K562 (cell line): ENCODE data around the gene KIF25. TPM values are rescaled to one million over a fixed set of nuclear protein-coding genes. Genes with fewer than 3 reads are reported as not detected.

ENCODE experiments used
- CHD7 ChIP-seq: fragments of 200-600 bp; sonication (generic); IDR thresholded peaks from one replicate; pipeline ENCODE4 v1.6.1; 2012; ENCODE audit warnings: mild to moderate bottlenecking, low read depth, low read length, inconsistent platforms
- MAFF ChIP-seq: IDR thresholded peaks from 2 replicates; pipeline ENCODE4 v1.6.1; 2012; ENCODE audit warnings: low read length, improper control_type of control experiment
- RBM25 ChIP-seq: fragments of 200-400 bp; formaldehyde crosslinking; IDR thresholded peaks from 2 replicates; pipeline ENCODE4 v1.6.1; 2018; ENCODE audit warnings: low read length, low read depth, moderate library complexity; ENCODE audit not compliant: severe bottlenecking
- ZEB2 ChIP-seq: fragments of 450-650 bp; IDR thresholded peaks from 2 replicates; pipeline ENCODE4 v1.6.1; 2016
- ZNF398 ChIP-seq: fragments of 250-450 bp; sonication (Bioruptor Pico); IDR thresholded peaks from 2 replicates; pipeline ENCODE4 v1.8.0; 2021; ENCODE audit warnings: moderate library complexity, mild to moderate bottlenecking, inconsistent platforms
- ZNF511 ChIP-seq: sonication (generic); formaldehyde crosslinking; IDR thresholded peaks from 2 replicates; pipeline ENCODE4 v1.8.0; 2022; ENCODE audit warnings: mild to moderate bottlenecking, missing genetic modification reagents
- ZNF780A ChIP-seq: fragments of 250-450 bp; sonication (Bioruptor Pico); IDR thresholded peaks from 2 replicates; pipeline ENCODE4 v1.5.0; 2021; ENCODE audit warnings: mild to moderate bottlenecking
- polyA plus RNA-seq, 8 experiments: library from polyadenylated mRNA; depleted of rRNA in 4 of 8; stranded (reverse) in 5 of 8; unstranded in 3 of 8; fragments of >200 nt; fragmentation: Nextera tagmentation in 2 of 8; fragmentation: Illumina TruSeq in 1 of 8; extraction: Ambion mirVana in 2 of 8; extraction: Trizol in 1 of 8; gene quantifications; 2 replicates each; pipeline versions ENCODE4 v1.2.1 to v1.2.3, GENCODE V29; 2011 to 2014; ENCODE audit warnings: inconsistent platforms in 1 of 8, missing spikeins in 1 of 8
- total RNA-seq, 7 experiments: library from RNA; depleted of rRNA in 6 of 7; stranded (reverse); fragments of >200 nt in 6 of 7; fragmentation: Illumina TruSeq in 2 of 7; extraction: Trizol in 2 of 7; gene quantifications; 2 replicates each; pipeline versions ENCODE4 v1.2.1 to v1.2.3, GENCODE V29; 2011 to 2021; ENCODE audit warnings: low replicate concordance in 1 of 7
- TF ChIP-seq, protein P1 (sequence below): fragments of 250-450 bp; sonication (Bioruptor Pico); IDR thresholded peaks from 2 replicates; pipeline ENCODE4 v1.8.0; 2021; ENCODE audit warnings: mild to moderate bottlenecking, moderate library complexity

Gene KIF25
- total and polyA plus RNA-seq, 9 of the 15 experiments (the other 6 are each of a cell fraction or from before 2014, with no cell fraction given) = 0.04 to 0.49 (median 0.23) TPM; not detected in 5

GRCh38 chr6:168045706-168046620 is 48.5 kb downstream of the KIF25 start (continued):
- no peak for TF ChIP-seq CHD7
- no peak for TF ChIP-seq ZEB2
- no peak for TF ChIP-seq RBM25
- TF ChIP-seq ZNF780A (CRISPR knock-in tag) = no peak
- TF ChIP-seq MAFF = no peak
- TF ChIP-seq, protein P1, sequence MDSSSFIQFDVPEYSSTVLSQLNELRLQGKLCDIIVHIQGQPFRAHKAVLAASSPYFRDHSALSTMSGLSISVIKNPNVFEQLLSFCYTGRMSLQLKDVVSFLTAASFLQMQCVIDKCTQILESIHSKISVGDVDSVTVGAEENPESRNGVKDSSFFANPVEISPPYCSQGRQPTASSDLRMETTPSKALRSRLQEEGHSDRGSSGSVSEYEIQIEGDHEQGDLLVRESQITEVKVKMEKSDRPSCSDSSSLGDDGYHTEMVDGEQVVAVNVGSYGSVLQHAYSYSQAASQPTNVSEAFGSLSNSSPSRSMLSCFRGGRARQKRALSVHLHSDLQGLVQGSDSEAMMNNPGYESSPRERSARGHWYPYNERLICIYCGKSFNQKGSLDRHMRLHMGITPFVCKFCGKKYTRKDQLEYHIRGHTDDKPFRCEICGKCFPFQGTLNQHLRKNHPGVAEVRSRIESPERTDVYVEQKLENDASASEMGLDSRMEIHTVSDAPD = no peak
- TF ChIP-seq ZNF398 = no peak
- no peak for TF ChIP-seq ZNF511 (CRISPR knock-in tag)
